Liver (tissue), 9 donors: ENCODE results near the gene ADNP. TPM values are rescaled to one million over a fixed set of nuclear protein-coding genes. Genes with fewer than 3 reads are reported as not detected.

Source experiments
- DNase-seq: peaks from one replicate; pipeline ENCODE4 v3.0.0-alpha.2; 2017; ENCODE audit warnings: low spot score
- H3K27ac ChIP-seq, 2 donors: one replicate each; pipeline ENCODE4 v1.7.0; 2013; ENCODE audit warnings: inconsistent platforms in 2 of 2, low read length in 2 of 2, control low read depth in 1 of 2, low read depth in 1 of 2, mild to moderate bottlenecking in 1 of 2
- H3K27me3 ChIP-seq, 4 donors: one replicate each; pipeline versions ENCODE4 v1.6.1 to v1.7.0; 2013; ENCODE audit warnings: low read length in 3 of 4, inconsistent platforms in 1 of 4, mild to moderate bottlenecking in 1 of 4, moderate library complexity in 1 of 4; ENCODE audit not compliant: control insufficient read depth in 4 of 4, insufficient read depth in 4 of 4
- H3K36me3 ChIP-seq, 4 donors: one replicate each; pipeline versions ENCODE4 v1.6.1 to v1.7.0; 2013; ENCODE audit warnings: low read length in 3 of 4, mild to moderate bottlenecking in 3 of 4, low read depth in 1 of 4, moderate library complexity in 1 of 4; ENCODE audit not compliant: control insufficient read depth in 4 of 4, insufficient read depth in 3 of 4
- H3K4me1 ChIP-seq, 4 donors: one replicate each; pipeline versions ENCODE4 v1.6.1 to v1.7.0; 2013; ENCODE audit warnings: low read length in 3 of 4, mild to moderate bottlenecking in 3 of 4, moderate library complexity in 1 of 4; ENCODE audit not compliant: control insufficient read depth in 4 of 4, insufficient read depth in 4 of 4
- H3K4me3 ChIP-seq, 3 donors: one replicate each; pipeline versions ENCODE4 v1.6.1 to v1.7.0; 2013; ENCODE audit warnings: low read length in 3 of 3, control low read depth in 1 of 3, low read depth in 1 of 3, mild to moderate bottlenecking in 1 of 3
- H3K9ac ChIP-seq, 2 donors: one replicate each; pipeline ENCODE4 v1.7.0; 2013; ENCODE audit warnings: low read length in 2 of 2, mild to moderate bottlenecking in 2 of 2, moderate library complexity in 2 of 2, control low read depth in 1 of 2, low read depth in 1 of 2
- H3K9me3 ChIP-seq, 4 donors: one replicate each; pipeline versions ENCODE4 v1.6.1 to v1.7.0; 2013; ENCODE audit warnings: low read length in 3 of 4; ENCODE audit not compliant: control insufficient read depth in 4 of 4
- EGR1 ChIP-seq, 2 donors: IDR thresholded peaks; 2 replicates each; pipeline ENCODE4 v1.6.1; 2016 to 2018; ENCODE audit warnings: antibody characterized with exemption in 2 of 2, low read depth in 2 of 2
- FOXA1 ChIP-seq: IDR thresholded peaks from 2 replicates; pipeline ENCODE4 v1.6.1; 2016; ENCODE audit warnings: antibody characterized with exemption
- FOXA2 ChIP-seq: IDR thresholded peaks from 2 replicates; pipeline ENCODE4 v1.6.1; 2016; ENCODE audit warnings: antibody characterized with exemption
- GABPA ChIP-seq, 2 donors: IDR thresholded peaks in 1 of 2; conservative IDR thresholded peaks in 1 of 2; 2 replicates each; pipeline ENCODE4 v1.6.1; 2016; ENCODE audit warnings: antibody characterized with exemption in 2 of 2, mild to moderate bottlenecking in 1 of 2, moderate library complexity in 1 of 2
- HNF4A ChIP-seq, 2 donors: conservative IDR thresholded peaks; 2 replicates each; pipeline ENCODE4 v1.6.1; 2016; ENCODE audit warnings: antibody characterized with exemption in 2 of 2, mild to moderate bottlenecking in 2 of 2
- HNF4G ChIP-seq: IDR thresholded peaks from 2 replicates; pipeline ENCODE4 v1.6.1; 2016; ENCODE audit warnings: antibody characterized with exemption
- JUND ChIP-seq, 2 donors: IDR thresholded peaks; 2 replicates each; pipeline ENCODE4 v1.6.1; 2016; ENCODE audit warnings: antibody characterized with exemption in 2 of 2
- NR2F2 ChIP-seq: IDR thresholded peaks from 2 replicates; pipeline ENCODE4 v1.6.1; 2016; ENCODE audit warnings: antibody characterized with exemption
- RAD21 ChIP-seq, 2 donors: IDR thresholded peaks; 2 replicates each; pipeline ENCODE4 v1.6.1; 2016; ENCODE audit warnings: antibody characterized with exemption in 2 of 2, mild to moderate bottlenecking in 2 of 2
- RXRA ChIP-seq, 2 donors: IDR thresholded peaks; 2 replicates each; pipeline ENCODE4 v1.6.1; 2017 to 2018; ENCODE audit warnings: antibody characterized with exemption in 2 of 2, mild to moderate bottlenecking in 1 of 2
- SP1 ChIP-seq: IDR thresholded peaks from 2 replicates; pipeline ENCODE4 v1.6.1; 2018; ENCODE audit warnings: antibody characterized with exemption, mild to moderate bottlenecking
- TAF1 ChIP-seq: conservative IDR thresholded peaks from 2 replicates; pipeline ENCODE4 v1.6.1; 2016; ENCODE audit warnings: antibody characterized with exemption, mild to moderate bottlenecking
- YY1 ChIP-seq: IDR thresholded peaks from 2 replicates; pipeline ENCODE4 v1.6.1; 2016; ENCODE audit warnings: antibody characterized with exemption, mild to moderate bottlenecking
- ZBTB33 ChIP-seq: IDR thresholded peaks from 2 replicates; pipeline ENCODE4 v1.6.1; 2016; ENCODE audit warnings: antibody characterized with exemption
- WGBS: extraction: QIAGEN DNeasy Blood & Tissue Kit; methylation state at CpG from one replicate; pipeline ENCODE4 v1.1.7; 2013; 5-methylcytosine and 5-hydroxymethylcytosine counted together
- polyA plus RNA-seq, 2 donors: library from polyadenylated mRNA; stranded (reverse) in 1 of 2; unstranded in 1 of 2; fragments of 200-250 nt in 1 of 2; fragments of >200 nt in 1 of 2; fragmentation: Nextera tagmentation in 1 of 2; extraction: Ambion mirVana in 1 of 2; gene quantifications; one replicate each; pipeline versions ENCODE4 v1.2.1 to v1.2.3, GENCODE V29; 2013 to 2015
- total RNA-seq, 2 donors: library from RNA; depleted of rRNA; stranded (reverse); fragments of >200 nt; gene quantifications; one replicate each; pipeline ENCODE4 v1.2.3, GENCODE V29; 2014
- TF ChIP-seq, protein P1 (sequence below): IDR thresholded peaks from 2 replicates; pipeline ENCODE4 v1.6.1; 2016; ENCODE audit warnings: antibody characterized with exemption, mild to moderate bottlenecking
- TF ChIP-seq, protein P2 (sequence below): fragments of 150-350 bp; IDR thresholded peaks from 2 replicates; pipeline ENCODE4 v1.5.1; 2017; ENCODE audit warnings: improper control_type of control experiment, low read depth, low read length; ENCODE audit not compliant: missing input control
- TF ChIP-seq, protein P3 (sequence below): IDR thresholded peaks from 2 replicates; pipeline ENCODE4 v1.6.1; 2016; ENCODE audit warnings: antibody characterized with exemption
- TF ChIP-seq, protein P4 (sequence below): IDR thresholded peaks from 2 replicates; pipeline ENCODE4 v1.6.1; 2016; ENCODE audit warnings: antibody characterized with exemption
- donor health status: healthy.
- donor health status: healthy.
- donor health status: healthy.
- donor health status: healthy.
- donor health status: healthy.

The ADNP gene
- total RNA-seq, result 10 to 100 TPM; 25.2 to 25.4 TPM
- 10 to 100 TPM in 1 of 2 donors, 1 to 10 TPM in 1; 9.3 to 15.1 TPM for polyA plus RNA-seq

GRCh38 chr20:50931306-50932015, at the start of gene ADNP:
Gene ADNP, minus strand, starts transcription at chr20:50931437. Its CDS starts 27,441 bp downstream, at chr20:50903996.
- under 1% methylated on average over 58 of the region's 58 CpGs for WGBS
- peaks cover 1 to 29% (median 26%) of the 10 kb centered on the region in 4 donors for H3K4me1 ChIP-seq
- no peaks in the 10 kb centered on the region for H3K9me3 ChIP-seq
- H3K4me3 ChIP-seq, result peak within 1 kb of the TSS; percentile 62 to 100 (median 80)
- H3K36me3 ChIP-seq, result peaks cover 1 to 22% (median 15%) of the 10 kb centered on the region in 4 donors
- no peaks in the 10 kb centered on the region for H3K27me3 ChIP-seq
- TF ChIP-seq, protein P1, sequence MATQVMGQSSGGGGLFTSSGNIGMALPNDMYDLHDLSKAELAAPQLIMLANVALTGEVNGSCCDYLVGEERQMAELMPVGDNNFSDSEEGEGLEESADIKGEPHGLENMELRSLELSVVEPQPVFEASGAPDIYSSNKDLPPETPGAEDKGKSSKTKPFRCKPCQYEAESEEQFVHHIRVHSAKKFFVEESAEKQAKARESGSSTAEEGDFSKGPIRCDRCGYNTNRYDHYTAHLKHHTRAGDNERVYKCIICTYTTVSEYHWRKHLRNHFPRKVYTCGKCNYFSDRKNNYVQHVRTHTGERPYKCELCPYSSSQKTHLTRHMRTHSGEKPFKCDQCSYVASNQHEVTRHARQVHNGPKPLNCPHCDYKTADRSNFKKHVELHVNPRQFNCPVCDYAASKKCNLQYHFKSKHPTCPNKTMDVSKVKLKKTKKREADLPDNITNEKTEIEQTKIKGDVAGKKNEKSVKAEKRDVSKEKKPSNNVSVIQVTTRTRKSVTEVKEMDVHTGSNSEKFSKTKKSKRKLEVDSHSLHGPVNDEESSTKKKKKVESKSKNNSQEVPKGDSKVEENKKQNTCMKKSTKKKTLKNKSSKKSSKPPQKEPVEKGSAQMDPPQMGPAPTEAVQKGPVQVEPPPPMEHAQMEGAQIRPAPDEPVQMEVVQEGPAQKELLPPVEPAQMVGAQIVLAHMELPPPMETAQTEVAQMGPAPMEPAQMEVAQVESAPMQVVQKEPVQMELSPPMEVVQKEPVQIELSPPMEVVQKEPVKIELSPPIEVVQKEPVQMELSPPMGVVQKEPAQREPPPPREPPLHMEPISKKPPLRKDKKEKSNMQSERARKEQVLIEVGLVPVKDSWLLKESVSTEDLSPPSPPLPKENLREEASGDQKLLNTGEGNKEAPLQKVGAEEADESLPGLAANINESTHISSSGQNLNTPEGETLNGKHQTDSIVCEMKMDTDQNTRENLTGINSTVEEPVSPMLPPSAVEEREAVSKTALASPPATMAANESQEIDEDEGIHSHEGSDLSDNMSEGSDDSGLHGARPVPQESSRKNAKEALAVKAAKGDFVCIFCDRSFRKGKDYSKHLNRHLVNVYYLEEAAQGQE, result no peak
- peak; percentile 43 for TF ChIP-seq SP1
- no peak for TF ChIP-seq NR2F2
- TF ChIP-seq, protein P2, sequence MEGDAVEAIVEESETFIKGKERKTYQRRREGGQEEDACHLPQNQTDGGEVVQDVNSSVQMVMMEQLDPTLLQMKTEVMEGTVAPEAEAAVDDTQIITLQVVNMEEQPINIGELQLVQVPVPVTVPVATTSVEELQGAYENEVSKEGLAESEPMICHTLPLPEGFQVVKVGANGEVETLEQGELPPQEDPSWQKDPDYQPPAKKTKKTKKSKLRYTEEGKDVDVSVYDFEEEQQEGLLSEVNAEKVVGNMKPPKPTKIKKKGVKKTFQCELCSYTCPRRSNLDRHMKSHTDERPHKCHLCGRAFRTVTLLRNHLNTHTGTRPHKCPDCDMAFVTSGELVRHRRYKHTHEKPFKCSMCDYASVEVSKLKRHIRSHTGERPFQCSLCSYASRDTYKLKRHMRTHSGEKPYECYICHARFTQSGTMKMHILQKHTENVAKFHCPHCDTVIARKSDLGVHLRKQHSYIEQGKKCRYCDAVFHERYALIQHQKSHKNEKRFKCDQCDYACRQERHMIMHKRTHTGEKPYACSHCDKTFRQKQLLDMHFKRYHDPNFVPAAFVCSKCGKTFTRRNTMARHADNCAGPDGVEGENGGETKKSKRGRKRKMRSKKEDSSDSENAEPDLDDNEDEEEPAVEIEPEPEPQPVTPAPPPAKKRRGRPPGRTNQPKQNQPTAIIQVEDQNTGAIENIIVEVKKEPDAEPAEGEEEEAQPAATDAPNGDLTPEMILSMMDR, result peak; percentile 54
- peak in 1 of 2 donors; percentile 7 for TF ChIP-seq RXRA (IDR thresholded peaks at IDR 0.05)
- TF ChIP-seq EGR1 (IDR thresholded peaks at IDR 0.05; ENCODE audit: low read depth in 2 of 2), result peak; percentile 40 to 70
- TF ChIP-seq YY1, result peak; percentile 97
- no peak for TF ChIP-seq HNF4G
- TF ChIP-seq HNF4A (conservative IDR thresholded peaks at IDR 0.05), result no peak
- TF ChIP-seq FOXA2, result no peak
- TF ChIP-seq TAF1, result peak; percentile 88
- TF ChIP-seq GABPA (IDR thresholded peaks at IDR 0.05 in 1 of 2, conservative IDR thresholded peaks at IDR 0.05 in 1 of 2), result peak; percentile 67 to 83
- TF ChIP-seq, protein P3, sequence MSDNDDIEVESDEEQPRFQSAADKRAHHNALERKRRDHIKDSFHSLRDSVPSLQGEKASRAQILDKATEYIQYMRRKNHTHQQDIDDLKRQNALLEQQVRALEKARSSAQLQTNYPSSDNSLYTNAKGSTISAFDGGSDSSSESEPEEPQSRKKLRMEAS, result no peak
- TF ChIP-seq RAD21 (IDR thresholded peaks at IDR 0.05), result peak in 1 of 2 donors; percentile 66
- peak; percentile 98 for TF ChIP-seq ZBTB33
- TF ChIP-seq JUND (IDR thresholded peaks at IDR 0.05), result no peak
- TF ChIP-seq, protein P4, sequence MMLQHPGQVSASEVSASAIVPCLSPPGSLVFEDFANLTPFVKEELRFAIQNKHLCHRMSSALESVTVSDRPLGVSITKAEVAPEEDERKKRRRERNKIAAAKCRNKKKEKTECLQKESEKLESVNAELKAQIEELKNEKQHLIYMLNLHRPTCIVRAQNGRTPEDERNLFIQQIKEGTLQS, result no peak
- TF ChIP-seq FOXA1, result no peak
- H3K9ac ChIP-seq, result peak within 1 kb of the TSS; percentile 68 to 88
- peak within 1 kb of the TSS; percentile 99 to 100 for H3K27ac ChIP-seq
- peak; percentile 92 for DNase-seq
